ENCODE measurements around the gene IGF2R. TPM values are rescaled to one million over a fixed set of nuclear protein-coding genes. Genes with fewer than 3 reads are reported as not detected.
A peak's percentile ranks its signal among the peaks of the same experiment; 100 is the strongest.

The IGF2R gene
- total RNA-seq, 1 donor from 2014 or later: 105 TPM

DNA sequence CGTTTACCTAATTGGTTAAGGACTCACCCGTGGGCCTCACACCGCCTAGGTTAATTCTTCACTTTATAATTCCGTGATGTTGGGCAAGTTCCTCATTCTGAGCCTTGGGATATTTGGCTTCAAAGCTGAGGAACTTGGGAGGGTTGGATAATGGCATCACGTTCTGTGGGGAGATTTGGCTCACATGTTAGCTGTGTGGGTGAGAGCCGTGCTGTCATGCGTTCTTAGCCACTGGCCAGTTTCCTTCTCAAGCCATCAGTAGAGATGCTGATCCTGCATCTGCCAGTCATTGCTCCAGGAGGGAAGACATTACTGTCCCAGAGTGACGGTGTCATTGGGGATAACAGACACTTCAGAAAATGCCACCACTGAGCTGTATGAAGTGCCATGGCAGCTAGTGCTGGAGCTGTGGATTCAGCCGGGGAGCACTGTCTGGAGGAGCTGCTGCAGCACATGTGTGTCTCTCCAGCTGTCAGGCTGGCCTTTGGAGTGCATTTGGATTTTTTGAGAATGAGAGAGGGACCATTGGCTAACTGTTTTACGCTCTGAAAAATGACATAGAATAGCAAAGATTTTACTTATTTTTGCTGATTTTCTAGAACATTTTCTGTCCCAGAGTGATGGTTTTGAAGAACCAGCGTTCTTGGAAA, 16.5 kb downstream of the IGF2R start:
- TF ChIP-seq, protein P1, sequence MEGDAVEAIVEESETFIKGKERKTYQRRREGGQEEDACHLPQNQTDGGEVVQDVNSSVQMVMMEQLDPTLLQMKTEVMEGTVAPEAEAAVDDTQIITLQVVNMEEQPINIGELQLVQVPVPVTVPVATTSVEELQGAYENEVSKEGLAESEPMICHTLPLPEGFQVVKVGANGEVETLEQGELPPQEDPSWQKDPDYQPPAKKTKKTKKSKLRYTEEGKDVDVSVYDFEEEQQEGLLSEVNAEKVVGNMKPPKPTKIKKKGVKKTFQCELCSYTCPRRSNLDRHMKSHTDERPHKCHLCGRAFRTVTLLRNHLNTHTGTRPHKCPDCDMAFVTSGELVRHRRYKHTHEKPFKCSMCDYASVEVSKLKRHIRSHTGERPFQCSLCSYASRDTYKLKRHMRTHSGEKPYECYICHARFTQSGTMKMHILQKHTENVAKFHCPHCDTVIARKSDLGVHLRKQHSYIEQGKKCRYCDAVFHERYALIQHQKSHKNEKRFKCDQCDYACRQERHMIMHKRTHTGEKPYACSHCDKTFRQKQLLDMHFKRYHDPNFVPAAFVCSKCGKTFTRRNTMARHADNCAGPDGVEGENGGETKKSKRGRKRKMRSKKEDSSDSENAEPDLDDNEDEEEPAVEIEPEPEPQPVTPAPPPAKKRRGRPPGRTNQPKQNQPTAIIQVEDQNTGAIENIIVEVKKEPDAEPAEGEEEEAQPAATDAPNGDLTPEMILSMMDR (IDR thresholded peaks at IDR 0.05; ENCODE audit: partially characterized antibody, unreplicated experiment): no peak
- DNase-seq: no peak
- H3K4me1 Mint-ChIP-seq (ENCODE audit: low read depth, unreplicated experiment): peaks cover 31% of the 10 kb centered on the region
- H3K27ac Mint-ChIP-seq (ENCODE audit: unreplicated experiment): peak overlapping the region; percentile 64
- peaks cover 2% of the 10 kb centered on the region for H3K27me3 Mint-ChIP-seq (ENCODE audit: unreplicated experiment)
- H3K9me3 Mint-ChIP-seq (ENCODE audit: unreplicated experiment): peaks cover 6% of the 10 kb centered on the region
- H3K36me3 Mint-ChIP-seq (ENCODE audit: unreplicated experiment): no peaks in the 10 kb centered on the region
- H3K4me3 Mint-ChIP-seq (ENCODE audit: unreplicated experiment): no peak overlapping the region

DNA sequence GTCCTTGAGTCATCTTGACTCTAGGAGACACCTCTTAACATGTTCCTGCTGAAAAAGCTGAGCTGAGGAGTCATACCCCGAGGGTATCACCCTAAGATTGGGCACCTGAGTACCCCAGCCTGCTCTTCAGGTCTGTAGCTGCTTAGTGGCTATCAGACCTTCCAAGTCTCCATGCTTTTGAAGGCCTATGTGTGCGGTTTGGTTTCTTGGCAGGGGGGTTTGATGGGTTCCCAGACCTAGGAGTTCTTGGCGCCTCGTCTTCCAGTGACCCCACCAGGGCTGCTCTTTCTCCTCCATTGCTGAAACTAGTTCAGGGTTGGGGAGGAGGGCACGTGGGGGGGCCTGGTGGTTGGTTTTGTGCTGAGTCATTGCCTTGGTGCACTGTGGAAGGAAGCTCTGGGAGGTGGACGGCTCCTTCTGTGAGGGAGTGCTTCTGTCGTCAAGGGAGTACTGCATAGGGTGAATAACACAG, 20.1 kb downstream of the IGF2R start:
- H3K4me1 Mint-ChIP-seq (ENCODE audit: low read depth, unreplicated experiment): peaks cover 9% of the 10 kb centered on the region
- peaks cover 5% of the 10 kb centered on the region for H3K36me3 Mint-ChIP-seq (ENCODE audit: unreplicated experiment)
- DNase-seq: no peak
- no peak overlapping the region for H3K27ac Mint-ChIP-seq (ENCODE audit: unreplicated experiment)
- TF ChIP-seq, protein P1 (IDR thresholded peaks at IDR 0.05; ENCODE audit: partially characterized antibody, unreplicated experiment): no peak
- no peak overlapping the region for H3K4me3 Mint-ChIP-seq (ENCODE audit: unreplicated experiment)
- H3K27me3 Mint-ChIP-seq (ENCODE audit: unreplicated experiment): peaks cover 2% of the 10 kb centered on the region
- no peaks in the 10 kb centered on the region for H3K9me3 Mint-ChIP-seq (ENCODE audit: unreplicated experiment)

DNA sequence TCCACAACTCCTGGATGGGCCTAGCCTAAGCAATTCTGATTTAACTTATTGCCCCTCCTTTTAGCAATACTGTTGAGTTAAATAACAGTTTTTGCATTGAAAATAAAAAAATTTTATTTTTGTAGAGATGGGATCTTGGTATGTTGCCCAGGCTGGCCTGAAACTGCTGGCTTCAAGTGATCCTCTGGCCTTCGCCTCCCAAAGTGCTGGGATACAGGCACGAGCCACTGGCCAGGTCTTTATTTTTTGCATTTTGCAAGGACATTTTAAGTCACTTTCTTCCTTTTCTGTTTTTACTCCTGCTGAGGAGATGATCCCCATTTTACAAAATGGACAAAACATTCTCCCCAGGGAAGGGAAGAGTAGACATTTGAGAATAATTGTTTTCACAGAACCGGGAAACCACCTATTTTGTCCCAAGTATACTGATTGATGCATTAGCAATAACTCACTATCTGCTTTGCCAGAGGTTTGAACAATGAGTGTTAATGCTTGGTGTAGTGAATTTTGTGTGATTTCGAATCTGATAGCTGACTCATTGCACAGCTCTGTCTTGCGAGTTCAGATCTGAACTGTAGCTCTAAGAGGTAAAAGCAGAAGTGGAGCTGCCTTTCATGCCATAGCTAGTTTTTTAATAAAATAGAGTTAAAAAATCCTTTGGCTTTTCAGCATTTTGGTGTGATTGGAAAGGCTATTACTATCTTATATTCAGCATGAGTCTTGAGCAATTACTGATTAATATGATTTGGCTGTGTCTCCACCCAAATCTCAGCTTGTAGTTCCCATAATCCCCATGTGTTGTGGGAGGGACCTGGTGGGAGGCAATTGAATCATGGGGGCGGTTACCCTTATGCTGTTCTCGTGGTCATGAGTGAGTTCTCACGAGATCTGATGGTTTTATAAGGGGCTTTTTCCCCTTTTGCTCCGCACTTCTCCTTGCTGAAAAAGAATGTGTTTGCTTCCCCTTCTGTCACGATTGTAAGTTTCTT, 20.9 kb downstream of the IGF2R start:
- H3K4me1 Mint-ChIP-seq (ENCODE audit: low read depth, unreplicated experiment): peaks cover 11% of the 10 kb centered on the region
- no peak overlapping the region for H3K27ac Mint-ChIP-seq (ENCODE audit: unreplicated experiment)
- no peak for DNase-seq
- H3K36me3 Mint-ChIP-seq (ENCODE audit: unreplicated experiment): peaks cover 11% of the 10 kb centered on the region
- TF ChIP-seq, protein P1 (IDR thresholded peaks at IDR 0.05; ENCODE audit: partially characterized antibody, unreplicated experiment): no peak
- no peak overlapping the region for H3K4me3 Mint-ChIP-seq (ENCODE audit: unreplicated experiment)
- peaks cover under 1% of the 10 kb centered on the region for H3K9me3 Mint-ChIP-seq (ENCODE audit: unreplicated experiment)
- peaks cover 2% of the 10 kb centered on the region for H3K27me3 Mint-ChIP-seq (ENCODE audit: unreplicated experiment)

DNA sequence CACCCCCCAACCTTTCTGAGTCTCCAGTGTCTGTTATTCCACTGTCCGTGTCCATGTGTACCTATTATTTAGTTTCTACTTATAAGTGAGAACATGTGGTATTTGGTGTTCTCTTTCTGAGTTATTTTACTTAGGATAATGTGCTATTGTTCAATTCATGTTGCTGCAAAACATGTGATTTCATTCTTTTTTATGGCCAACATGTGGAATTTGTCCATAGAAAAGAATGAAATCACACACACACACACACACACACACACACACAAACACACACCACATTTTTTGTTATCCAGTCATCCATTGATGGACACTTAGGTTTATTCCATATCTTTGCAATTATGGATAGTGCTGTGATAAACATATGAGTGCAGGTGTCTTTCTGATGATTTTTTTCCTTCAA, 23.5 kb downstream of the IGF2R start:
- TF ChIP-seq, protein P1 (IDR thresholded peaks at IDR 0.05; ENCODE audit: partially characterized antibody, unreplicated experiment): no peak
- no peak overlapping the region for H3K4me3 Mint-ChIP-seq (ENCODE audit: unreplicated experiment)
- H3K9me3 Mint-ChIP-seq (ENCODE audit: unreplicated experiment): peaks cover 2% of the 10 kb centered on the region
- no peak for DNase-seq
- peaks cover 3% of the 10 kb centered on the region for H3K4me1 Mint-ChIP-seq (ENCODE audit: low read depth, unreplicated experiment)
- no peaks in the 10 kb centered on the region for H3K27me3 Mint-ChIP-seq (ENCODE audit: unreplicated experiment)
- H3K27ac Mint-ChIP-seq (ENCODE audit: unreplicated experiment): no peak overlapping the region
- H3K36me3 Mint-ChIP-seq (ENCODE audit: unreplicated experiment): peaks cover 24% of the 10 kb centered on the region
